OCI-LY1 (cell line): ENCODE data around the gene ACSM2A.
"Not testable (repeated sequence)": the region's sequence is repeated elsewhere in the genome, so short reads cannot be mapped to it uniquely, and the experiment has no call there.

Experiments used
- H2AFZ ChIP-seq: fragments of 200-600 bp; sonication (generic), shearing (Covaris generic); 2 replicates; pipeline ENCODE4 v1.6.0; 2014; ENCODE audit warnings: antibody characterized with exemption, mild to moderate bottlenecking, low read length
- H3F3A ChIP-seq: fragments of 200-600 bp; sonication (generic), shearing (Covaris generic); 2 replicates; pipeline ENCODE4 v1.6.0; 2014; ENCODE audit warnings: mild to moderate bottlenecking, antibody characterized with exemption, low read length, moderate library complexity; ENCODE audit not compliant: insufficient read depth
- H3K27ac ChIP-seq: fragments of 200-600 bp; sonication (generic); 2 replicates; pipeline ENCODE4 v1.5.1; 2014; ENCODE audit warnings: low read length, mixed run types, mild to moderate bottlenecking, low read depth; ENCODE audit not compliant: poor library complexity, severe bottlenecking
- H3K27me3 ChIP-seq: fragments of 200-600 bp; sonication (generic); 2 replicates; pipeline ENCODE4 v1.6.0; 2014; ENCODE audit warnings: antibody characterized with exemption, mild to moderate bottlenecking, low read length, moderate library complexity; ENCODE audit not compliant: insufficient read depth
- H3K36me3 ChIP-seq: fragments of 200-600 bp; sonication (generic); 2 replicates; pipeline ENCODE4 v1.6.1; 2014; ENCODE audit warnings: mild to moderate bottlenecking, antibody characterized with exemption, low read length, moderate library complexity, mixed read lengths; ENCODE audit not compliant: insufficient read depth
- H3K4me1 ChIP-seq: fragments of 200-600 bp; sonication (generic); 2 replicates; pipeline ENCODE4 v1.5.1; 2014; ENCODE audit warnings: mild to moderate bottlenecking, low read length, moderate library complexity; ENCODE audit not compliant: insufficient read depth, severe bottlenecking
- H3K4me2 ChIP-seq: fragments of 200-600 bp; sonication (generic), shearing (Covaris generic); 2 replicates; pipeline ENCODE4 v1.6.1; 2014; ENCODE audit warnings: low read length
- H3K4me3 ChIP-seq: fragments of 200-600 bp; sonication (generic); 2 replicates; pipeline ENCODE4 v1.5.1; 2014; ENCODE audit warnings: low read length, low read depth, mild to moderate bottlenecking, mixed read lengths; ENCODE audit not compliant: poor library complexity, severe bottlenecking
- H3K79me2 ChIP-seq: fragments of 200-600 bp; shearing (Covaris generic); 2 replicates; pipeline ENCODE4 v1.6.1; 2016; ENCODE audit warnings: mixed run types, low read length, mixed read lengths; ENCODE audit not compliant: insufficient read depth
- H3K9ac ChIP-seq: fragments of 200-600 bp; sonication (generic), shearing (Covaris generic); 2 replicates; pipeline ENCODE4 v1.6.1; 2014; ENCODE audit warnings: mild to moderate bottlenecking, low read length, mixed read lengths
- H3K9me2 ChIP-seq: fragments of 200-600 bp; sonication (generic), shearing (Covaris generic); 2 replicates; pipeline ENCODE4 v1.6.1; 2014; ENCODE audit warnings: low read depth, mild to moderate bottlenecking, low read length, mixed read lengths
- H3K9me3 ChIP-seq: fragments of 200-600 bp; shearing (Covaris generic); 2 replicates; pipeline ENCODE4 v1.6.1; 2014; ENCODE audit warnings: low read length, mixed read lengths
- H4K20me1 ChIP-seq: fragments of 200-600 bp; sonication (generic), shearing (Covaris generic); 2 replicates; pipeline ENCODE4 v1.6.0; 2016; ENCODE audit warnings: mild to moderate bottlenecking, low read length; ENCODE audit not compliant: insufficient read depth
- EZH2 ChIP-seq: fragments of 200-600 bp; sonication (generic), shearing (Covaris generic); IDR thresholded peaks from 2 replicates; pipeline ENCODE4 v1.8.0; 2017; ENCODE audit warnings: borderline replicate concordance, mixed run types, mild to moderate bottlenecking, antibody characterized with exemption, low read length, moderate library complexity, mixed read lengths
- TF ChIP-seq, protein P1 (sequence below): fragments of 200-600 bp; sonication (generic), shearing (Covaris generic); IDR thresholded peaks from 2 replicates; pipeline ENCODE4 v1.5.1; 2017; ENCODE audit warnings: mild to moderate bottlenecking, antibody characterized with exemption, low read length, moderate library complexity, mixed read lengths

The ACSM2A gene

DNA sequence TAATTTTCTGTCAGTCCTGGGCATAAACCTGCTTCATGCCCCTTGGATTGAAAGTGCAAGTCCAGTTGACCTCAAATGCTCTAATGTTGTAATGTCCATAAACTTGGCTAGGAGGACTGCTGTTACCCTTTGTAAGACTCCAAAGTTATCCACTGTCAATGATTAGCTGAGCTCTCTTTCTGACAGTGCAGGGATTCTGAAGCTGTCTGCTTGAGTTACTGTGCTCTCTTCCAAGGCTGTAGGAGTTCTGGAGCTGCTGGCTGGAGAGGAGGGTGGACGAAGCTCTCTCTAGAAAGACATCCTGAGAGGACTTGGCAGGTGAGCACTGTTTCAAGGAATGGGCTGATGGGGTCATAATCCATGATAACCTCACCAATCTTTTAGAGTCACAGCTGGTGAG, at the start of gene ACSM2A:
Gene ACSM2A, plus strand, starts transcription at position 158 of the 400 bp plus-strand sequence. CDS start 8,594 bp downstream, outside the sequence.
- H3F3A ChIP-seq, H3K79me2 ChIP-seq, H3K4me2 ChIP-seq, H3K9me2 ChIP-seq, H2AFZ ChIP-seq, H3K27ac ChIP-seq, H3K27me3 ChIP-seq, H3K4me3 ChIP-seq, H3K36me3 ChIP-seq, H3K9me3 ChIP-seq, H4K20me1 ChIP-seq, H3K4me1 ChIP-seq, H3K9ac ChIP-seq: not testable (repeated sequence)

DNA sequence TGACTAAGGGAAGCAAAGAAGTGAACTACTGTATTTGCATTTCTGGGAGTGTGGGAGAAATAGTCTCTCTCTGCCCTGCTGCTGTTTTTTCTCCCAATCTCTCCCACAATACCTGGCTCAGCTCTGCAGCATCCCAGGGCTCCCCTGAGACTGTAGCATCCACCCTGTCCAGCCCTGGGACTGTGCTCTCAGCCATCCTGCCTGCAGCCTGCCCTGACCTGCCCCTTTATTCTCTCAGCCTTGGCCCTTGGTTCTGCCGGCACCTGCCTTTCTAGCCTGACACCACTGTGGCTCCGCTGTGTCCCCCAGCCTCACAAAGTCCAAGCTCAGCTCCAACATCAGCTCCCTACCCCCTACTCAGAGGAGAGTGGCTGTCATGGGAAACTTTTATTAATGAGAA, 48.7 kb upstream of the ACSM2A start:
- H4K20me1 ChIP-seq, result no peaks in the 10 kb centered on the region
- no peak overlapping the region for H3K4me2 ChIP-seq
- TF ChIP-seq, protein P1, sequence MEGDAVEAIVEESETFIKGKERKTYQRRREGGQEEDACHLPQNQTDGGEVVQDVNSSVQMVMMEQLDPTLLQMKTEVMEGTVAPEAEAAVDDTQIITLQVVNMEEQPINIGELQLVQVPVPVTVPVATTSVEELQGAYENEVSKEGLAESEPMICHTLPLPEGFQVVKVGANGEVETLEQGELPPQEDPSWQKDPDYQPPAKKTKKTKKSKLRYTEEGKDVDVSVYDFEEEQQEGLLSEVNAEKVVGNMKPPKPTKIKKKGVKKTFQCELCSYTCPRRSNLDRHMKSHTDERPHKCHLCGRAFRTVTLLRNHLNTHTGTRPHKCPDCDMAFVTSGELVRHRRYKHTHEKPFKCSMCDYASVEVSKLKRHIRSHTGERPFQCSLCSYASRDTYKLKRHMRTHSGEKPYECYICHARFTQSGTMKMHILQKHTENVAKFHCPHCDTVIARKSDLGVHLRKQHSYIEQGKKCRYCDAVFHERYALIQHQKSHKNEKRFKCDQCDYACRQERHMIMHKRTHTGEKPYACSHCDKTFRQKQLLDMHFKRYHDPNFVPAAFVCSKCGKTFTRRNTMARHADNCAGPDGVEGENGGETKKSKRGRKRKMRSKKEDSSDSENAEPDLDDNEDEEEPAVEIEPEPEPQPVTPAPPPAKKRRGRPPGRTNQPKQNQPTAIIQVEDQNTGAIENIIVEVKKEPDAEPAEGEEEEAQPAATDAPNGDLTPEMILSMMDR, result no peak
- no peak for TF ChIP-seq EZH2

DNA sequence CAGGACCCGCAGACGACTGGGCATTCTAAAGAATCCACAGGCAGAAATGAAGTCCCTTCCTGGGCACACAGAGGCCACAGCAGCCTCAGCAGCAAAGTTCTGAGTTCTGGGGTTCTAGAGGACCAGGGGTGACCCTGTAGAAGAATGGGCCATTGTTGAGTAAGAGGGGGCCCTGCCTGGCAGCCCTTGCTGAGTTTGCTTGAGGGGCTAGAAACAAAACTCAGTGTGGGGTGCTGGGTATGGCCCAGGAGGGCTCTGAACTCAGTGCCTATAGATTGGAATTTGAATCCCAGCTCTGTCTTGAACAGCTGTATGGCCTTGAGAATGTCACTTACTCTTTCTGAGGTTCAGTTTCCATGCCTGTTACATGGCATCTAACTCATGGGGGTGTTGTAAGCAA, 46.7 kb upstream of the ACSM2A start, which contains the start of gene PDILT:
Gene PDILT, minus strand, starts transcription at position 101 of the 400 bp plus-strand sequence. CDS start 5,437 bp downstream, outside the sequence.
- Histone ChIP-seq H3F3A (no peaks in the 10 kb centered on the region), H2AFZ (no peak within 1 kb of the TSS), H3K27ac (no peak within 1 kb of the TSS), H3K36me3 (no peaks in the 10 kb centered on the region), H3K9me2 (no peaks in the 10 kb centered on the region), H3K4me1 (no peaks in the 10 kb centered on the region), H3K4me2 (no peak within 1 kb of the TSS), H3K9ac (no peak within 1 kb of the TSS), H3K79me2 (no peaks in the 10 kb centered on the region), H3K27me3 (no peaks in the 10 kb centered on the region), H3K4me3 (no peak within 1 kb of the TSS), H3K9me3 (no peaks in the 10 kb centered on the region), H4K20me1 (no peaks in the 10 kb centered on the region)
- TF ChIP-seq EZH2, result no peak
- TF ChIP-seq, protein P1, result no peak

More for the DNA sequence above, 48.7 kb upstream of the ACSM2A start:
- Histone ChIP-seq H3K27ac (no peak overlapping the region), H3K27me3 (no peaks in the 10 kb centered on the region), H3K4me3 (no peak overlapping the region), H3K36me3 (no peaks in the 10 kb centered on the region), H3K9ac (no peak overlapping the region), H3K4me1 (no peaks in the 10 kb centered on the region), H3K9me3 (no peaks in the 10 kb centered on the region), H3K9me2 (no peaks in the 10 kb centered on the region), H3F3A (no peaks in the 10 kb centered on the region), H2AFZ (no peak overlapping the region), H3K79me2 (no peaks in the 10 kb centered on the region)

GRCh38 chr16:20409398-20410120, 41.8 kb upstream of the ACSM2A start, which contains the start of gene ACSM5:
TSS of gene ACSM5 (plus strand) at chr16:20409534. CDS start at chr16:20411485, 1,951 bp downstream.
- TF ChIP-seq EZH2, result no peak
- TF ChIP-seq, protein P1, result no peak
- Histone ChIP-seq H3K9ac (no peak within 1 kb of the TSS), H3K79me2 (no peaks in the 10 kb centered on the region), H3K4me1 (no peaks in the 10 kb centered on the region), H4K20me1 (no peaks in the 10 kb centered on the region), H3K36me3 (no peaks in the 10 kb centered on the region), H3K27ac (no peak within 1 kb of the TSS), H3K4me3 (no peak within 1 kb of the TSS), H3K9me2 (no peaks in the 10 kb centered on the region), H3F3A (no peaks in the 10 kb centered on the region), H3K27me3 (no peaks in the 10 kb centered on the region), H2AFZ (no peak within 1 kb of the TSS), H3K9me3 (no peaks in the 10 kb centered on the region), H3K4me2 (no peak within 1 kb of the TSS)
